A549 treated with DMSO at 1 μM for 4 hours (cell line): Measurements from ENCODE around the gene STK26. TPM values are rescaled to one million over a fixed set of nuclear protein-coding genes. Genes with fewer than 3 reads are reported as not detected.

Experiments
- total RNA-seq: library from RNA; stranded (reverse); fragments of 200-300 nt; extraction: Qiagen RNA extraction; gene quantifications from 5 replicates; pipeline ENCODE4 v1.2.3, GENCODE V29; 2022; ENCODE audit warnings: low read depth

Gene STK26
- total RNA-seq = 9.6 to 12.5 TPM (median 12.0 TPM) in 5 replicates

DNA sequence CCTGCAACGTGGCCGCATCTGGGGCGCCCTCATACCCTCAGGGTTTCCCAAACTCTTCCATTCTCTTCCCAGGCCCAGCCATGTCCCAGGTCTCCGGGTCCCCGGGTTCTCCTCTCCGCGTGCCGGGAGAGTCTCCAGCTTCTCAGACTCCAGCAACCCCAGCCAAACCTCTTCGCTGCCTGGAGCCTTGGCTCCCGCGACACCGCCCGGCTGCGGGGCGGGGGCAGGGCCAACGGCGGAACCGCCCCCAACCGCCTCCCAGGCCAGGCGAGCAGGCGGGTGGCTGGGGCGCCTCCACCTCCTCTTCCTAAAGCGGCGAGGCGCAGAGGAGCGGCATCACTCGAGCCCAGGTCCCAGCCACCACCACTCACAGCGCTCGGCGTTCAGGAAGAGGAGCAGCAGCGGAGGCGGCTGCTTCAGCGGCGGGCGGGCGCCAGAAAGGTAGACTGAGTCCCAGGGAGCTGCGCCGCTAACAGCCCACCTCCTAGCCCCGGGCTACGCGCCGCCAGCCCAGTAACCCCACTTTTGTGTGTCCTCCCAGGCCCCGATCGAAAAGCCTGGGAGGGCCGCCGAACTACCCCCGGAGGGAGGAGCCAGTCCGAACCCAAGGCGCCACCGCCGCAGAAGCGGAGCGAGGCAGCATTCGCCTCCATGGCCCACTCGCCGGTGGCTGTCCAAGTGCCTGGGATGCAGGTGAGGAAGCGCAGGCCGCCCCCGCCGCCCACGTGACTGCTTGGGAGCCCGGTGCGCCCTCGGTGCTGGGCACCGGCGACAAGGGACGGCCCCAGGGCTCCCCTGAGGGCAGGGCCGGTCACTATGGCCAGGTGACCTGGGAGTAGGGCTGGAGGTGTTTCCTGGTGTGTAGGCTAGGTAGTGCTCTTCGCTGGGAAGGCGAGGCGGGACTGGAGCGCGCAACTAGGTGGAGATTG lies at the start of gene STK26:
Gene STK26 (plus strand): TSS at position 336 of the 929 bp plus-strand sequence. CDS start 316 bp downstream, at position 652.

Other genes starting within 250 kb of the STK26 start
- not detected in 5 replicates for gene FRMD7, start 104.7 kb downstream of the STK26 start, total RNA-seq
- gene RAP2C, start 196.1 kb downstream of the STK26 start, total RNA-seq = 25.4 to 44.7 TPM (median 30.7 TPM) in 5 replicates